HepG2 (cell line): ENCODE results near the gene LYRM2.

Experiments used
- EZH2 ChIP-seq: conservative IDR thresholded peaks from 2 replicates; pipeline ENCODE4 v1.6.1; 2012; ENCODE audit warnings: mild to moderate bottlenecking, low read depth, low read length, moderate library complexity
- GZF1 ChIP-seq: sonication (generic); formaldehyde crosslinking; IDR thresholded peaks from 2 replicates; pipeline ENCODE4 v1.5.1; 2020; ENCODE audit warnings: mild to moderate bottlenecking, missing genetic modification reagents
- ZNF253 ChIP-seq: sonication (generic); formaldehyde crosslinking; IDR thresholded peaks from 2 replicates; pipeline ENCODE4 v1.8.0; 2022; ENCODE audit warnings: mild to moderate bottlenecking, missing genetic modification reagents, borderline replicate concordance
- ZNF282 ChIP-seq: fragments of 450-650 bp; IDR thresholded peaks from 2 replicates; pipeline ENCODE4 v1.6.1; 2018; ENCODE audit not compliant: partially characterized antibody

- TF ChIP-seq ZNF282 = no peak
- TF ChIP-seq ZNF253 (CRISPR knock-in tag) = no peak
- TF ChIP-seq EZH2 = no peak
- TF ChIP-seq GZF1 (CRISPR knock-in tag) = no peak
These were observed 48.4 kb downstream of the LYRM2 start for GRCh38 chr6:89590133-89590532.
